HT1080 (cell line): ENCODE results near the gene EMC9. TPM values are rescaled to one million over a fixed set of nuclear protein-coding genes. Genes with fewer than 3 reads are reported as not detected.

Source experiments
- DNase-seq: peaks from one replicate; pipeline ENCODE4 v3.0.0-alpha.2; 2015; ENCODE audit warnings: low read depth
- small RNA-seq: library from RNA; depleted of rRNA; stranded (forward); fragments of <200 nt; gene quantifications from one replicate; pipeline ENCODE3, GENCODE V24; 2014
- total RNA-seq: library from RNA; depleted of rRNA; stranded (reverse); fragments of >200 nt; shearing (Covaris generic); gene quantifications from 2 replicates; pipeline ENCODE4 v1.2.3, GENCODE V29; 2014; rRNA removed

The EMC9 gene
- total RNA-seq, 1 experiment from 2014 or later, result 30.2 TPM

DNA sequence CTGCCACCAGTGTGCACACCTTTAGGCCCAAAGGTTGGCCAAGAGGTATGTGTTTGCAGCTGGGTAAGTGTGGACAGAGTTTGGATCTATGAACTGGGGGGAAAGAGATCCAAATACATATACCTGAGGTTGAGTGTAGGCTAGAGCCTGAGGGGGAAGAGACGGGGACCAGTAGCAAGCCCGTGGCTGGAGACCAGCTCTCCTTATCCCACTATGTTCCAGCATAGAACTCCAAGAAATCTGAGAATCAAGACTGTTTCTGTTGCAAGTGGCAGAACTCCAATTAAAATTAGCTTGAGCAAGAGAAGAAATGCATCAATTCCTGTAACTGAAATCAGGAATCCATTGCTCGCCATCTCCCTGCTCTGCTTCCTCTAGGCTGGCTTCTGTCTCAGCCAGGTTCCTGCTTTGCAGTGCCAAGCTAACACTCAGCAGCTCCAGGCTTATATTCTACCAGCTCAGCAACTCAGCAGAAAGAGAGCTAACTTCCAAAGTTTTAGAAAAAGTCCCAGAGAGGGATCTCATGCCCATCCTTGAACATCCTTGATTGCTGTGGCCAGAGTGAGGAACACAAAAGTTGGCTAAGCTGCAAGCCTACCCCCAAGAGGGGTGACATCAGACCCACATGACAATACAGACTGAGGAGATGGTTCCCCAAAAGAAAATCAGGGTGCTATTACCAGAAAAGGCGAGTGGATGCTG is 48.7 kb downstream of the EMC9 start:
- no peak for DNase-seq

DNA sequence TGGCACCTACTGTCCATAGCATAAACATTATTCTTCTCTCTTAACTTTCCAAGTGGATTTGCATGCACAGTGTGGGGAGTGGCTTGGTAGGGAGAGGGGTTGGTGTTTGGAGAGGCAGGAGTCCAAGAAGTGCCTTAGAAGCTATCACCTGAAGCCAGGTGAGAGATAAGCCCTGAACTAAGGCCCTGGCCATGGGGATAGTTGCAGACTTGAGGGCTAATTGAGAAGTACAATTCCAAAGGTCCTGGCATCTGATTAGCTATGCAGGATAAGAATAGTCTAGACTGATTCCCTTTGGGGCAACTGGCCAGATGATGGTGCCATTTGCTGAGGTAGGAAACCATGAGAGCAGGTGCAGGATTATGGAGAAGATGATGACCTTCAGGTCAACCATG is 49.3 kb downstream of the EMC9 start:
- no peak for DNase-seq

DNA sequence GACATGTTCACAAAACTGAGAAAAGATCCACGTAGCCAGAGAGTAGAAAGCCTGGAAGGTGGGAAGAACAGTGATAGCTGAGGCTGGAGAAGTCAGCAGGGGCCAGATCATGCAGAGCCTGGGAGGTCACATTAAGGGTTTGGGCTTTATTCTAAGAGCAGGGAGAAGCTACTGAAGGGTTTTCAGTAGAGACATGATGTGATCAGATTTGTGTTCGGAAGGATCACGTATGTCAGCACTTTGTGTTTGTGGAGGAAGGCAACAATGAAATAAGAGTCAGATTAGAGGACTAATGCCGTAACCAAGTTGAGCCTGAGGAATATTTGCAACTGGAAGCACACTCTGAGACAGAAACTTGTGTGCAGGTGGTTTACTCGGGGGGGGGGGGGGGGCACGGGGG is 51.5 kb downstream of the EMC9 start:
- no peak for DNase-seq

Small RNAs within 50 kb of the gene (small RNA-seq; reads per million reads assigned to genes)
- gene AL136295.4, result not detected
- not detected for gene IPO4
- gene IRF9, result not detected
- 0.14 reads per million for gene RNA5SP383

Other genes with a start within 250 kb of the EMC9 start
- gene DHRS4, start 187.8 kb downstream of the EMC9 start, total RNA-seq, result 36.9 and 37.4 TPM in 2 replicates
- gene DHRS4L2, start 152.7 kb downstream of the EMC9 start, total RNA-seq, result 24.6 and 31.5 TPM in 2 replicates
- 0.07 and 0.11 TPM in 2 replicates for gene CARMIL3, start 89.6 kb downstream of the EMC9 start, total RNA-seq
- gene CPNE6, start 70.0 kb downstream of the EMC9 start, total RNA-seq, result not detected in 2 replicates
- 27.1 and 29.3 TPM in 2 replicates for gene PCK2, start 47.3 kb downstream of the EMC9 start, total RNA-seq
- 37.2 and 46.7 TPM in 2 replicates for gene DCAF11, start 26.8 kb downstream of the EMC9 start, total RNA-seq
- gene NRL, start 26.6 kb downstream of the EMC9 start, total RNA-seq, result 1.3 and 4.4 TPM in 2 replicates
- gene FITM1, start 10.9 kb downstream of the EMC9 start, total RNA-seq, result 0.63 TPM in 1 of 2 replicates, not detected in the other
- 130 and 149 TPM in 2 replicates for gene PSME1, start 5.4 kb downstream of the EMC9 start, total RNA-seq
- gene PSME2, start 5.0 kb upstream of the EMC9 start, total RNA-seq, result 224 and 243 TPM in 2 replicates
- 57.7 and 69.8 TPM in 2 replicates for gene RNF31, start 5.9 kb upstream of the EMC9 start, total RNA-seq
- gene IRF9, start 19.7 kb upstream of the EMC9 start, total RNA-seq, result 5.0 and 7.8 TPM in 2 replicates
- gene REC8, start 30.5 kb upstream of the EMC9 start, total RNA-seq, result 0.53 and 1.0 TPM in 2 replicates
- gene IPO4, start 47.2 kb upstream of the EMC9 start, total RNA-seq, result 242 and 273 TPM in 2 replicates
- gene TM9SF1, start 53.9 kb upstream of the EMC9 start, total RNA-seq, result 54.0 and 68.3 TPM in 2 replicates
- 0.13 TPM in 1 of 2 replicates, not detected in the other for gene TSSK4, start 64.1 kb upstream of the EMC9 start, total RNA-seq
- 20.0 and 44.4 TPM in 2 replicates for gene CHMP4A, start 71.9 kb upstream of the EMC9 start, total RNA-seq
- 10.6 and 12.3 TPM in 2 replicates for gene MDP1, start 74.5 kb upstream of the EMC9 start, total RNA-seq
- gene NEDD8, start 90.8 kb upstream of the EMC9 start, total RNA-seq, result 307 and 368 TPM in 2 replicates
- 92.5 and 107 TPM in 2 replicates for gene GMPR2, start 91.3 kb upstream of the EMC9 start, total RNA-seq
- 47.2 and 52.4 TPM in 2 replicates for gene TINF2, start 101.0 kb upstream of the EMC9 start, total RNA-seq
- gene TGM1, start 121.6 kb upstream of the EMC9 start, total RNA-seq, result 0.76 and 1.4 TPM in 2 replicates
- 24.0 and 24.5 TPM in 2 replicates for gene RABGGTA, start 130.0 kb upstream of the EMC9 start, total RNA-seq
- gene DHRS1, start 158.2 kb upstream of the EMC9 start, total RNA-seq, result 6.0 and 6.9 TPM in 2 replicates
- 21.1 and 25.6 TPM in 2 replicates for gene NOP9, start 158.3 kb upstream of the EMC9 start, total RNA-seq
- gene CIDEB, start 166.4 kb upstream of the EMC9 start, total RNA-seq, result 0.10 TPM in 1 of 2 replicates, not detected in the other
- gene LTB4R2, start 168.5 kb upstream of the EMC9 start, total RNA-seq, result 5.0 and 7.8 TPM in 2 replicates
- 3.8 and 6.5 TPM in 2 replicates for gene LTB4R, start 169.9 kb upstream of the EMC9 start, total RNA-seq
- not detected in 2 replicates for gene ADCY4, start 193.5 kb upstream of the EMC9 start, total RNA-seq
- 0.08 TPM in 1 of 2 replicates, not detected in the other for gene RIPK3, start 198.4 kb upstream of the EMC9 start, total RNA-seq
- gene NFATC4, start 226.6 kb upstream of the EMC9 start, total RNA-seq, result 0.32 TPM in 1 of 2 replicates, not detected in the other